ENCODE measurements around the gene SLC15A3.

SLC15A3 gene

GRCh38 chr11:60951904-60952741, at the start of gene SLC15A3:
Gene SLC15A3 (minus strand): TSS chr11:60952176. CDS start chr11:60951551, 625 bp downstream.
- Histone ChIP-seq H3K27ac (ENCODE audit: low read depth, low read length) (peak within 1 kb of the TSS; percentile 51), H3K4me1 (ENCODE audit: control insufficient read depth in 1 of 2, insufficient read depth in 2 of 2, low read length in 2 of 2) (peaks cover 0 to 12% of the 10 kb centered on the region in 2 donors), H3K9me3 (ENCODE audit: control insufficient read depth in 1 of 2, low read length in 2 of 2) (no peaks in the 10 kb centered on the region), H3K27me3 (ENCODE audit: control insufficient read depth in 1 of 2, insufficient read depth in 2 of 2, low read length in 2 of 2) (no peaks in the 10 kb centered on the region), H3K4me3 (ENCODE audit: low read depth in 1 of 2, low read length in 2 of 2) (peak within 1 kb of the TSS; percentile 61 to 81), H3K36me3 (ENCODE audit: control insufficient read depth in 1 of 2, insufficient read depth in 2 of 2, low read length in 2 of 2) (no peaks in the 10 kb centered on the region), H3K9ac (ENCODE audit: low read depth in 1 of 2, low read length in 2 of 2) (peak within 1 kb of the TSS; percentile 48 to 55)

- peaks cover 18 to 23% of the 10 kb centered on the region in 2 donors for H3K4me1 ChIP-seq (ENCODE audit: control insufficient read depth in 1 of 2, insufficient read depth in 2 of 2, low read length in 2 of 2)
- no peak overlapping the region for H3K4me3 ChIP-seq (ENCODE audit: low read depth in 1 of 2, low read length in 2 of 2)
- H3K9ac ChIP-seq (ENCODE audit: low read depth in 1 of 2, low read length in 2 of 2) = no peak overlapping the region
- no peak overlapping the region for H3K27ac ChIP-seq (ENCODE audit: low read depth, low read length)
- H3K27me3 ChIP-seq (ENCODE audit: control insufficient read depth in 1 of 2, insufficient read depth in 2 of 2, low read length in 2 of 2) = no peaks in the 10 kb centered on the region
- H3K36me3 ChIP-seq (ENCODE audit: control insufficient read depth in 1 of 2, insufficient read depth in 2 of 2, low read length in 2 of 2) = no peaks in the 10 kb centered on the region
- no peaks in the 10 kb centered on the region for H3K9me3 ChIP-seq (ENCODE audit: control insufficient read depth in 1 of 2, low read length in 2 of 2)
Measured at GRCh38 chr11:61000426-61000825, 48.5 kb upstream of the SLC15A3 start.

DNA sequence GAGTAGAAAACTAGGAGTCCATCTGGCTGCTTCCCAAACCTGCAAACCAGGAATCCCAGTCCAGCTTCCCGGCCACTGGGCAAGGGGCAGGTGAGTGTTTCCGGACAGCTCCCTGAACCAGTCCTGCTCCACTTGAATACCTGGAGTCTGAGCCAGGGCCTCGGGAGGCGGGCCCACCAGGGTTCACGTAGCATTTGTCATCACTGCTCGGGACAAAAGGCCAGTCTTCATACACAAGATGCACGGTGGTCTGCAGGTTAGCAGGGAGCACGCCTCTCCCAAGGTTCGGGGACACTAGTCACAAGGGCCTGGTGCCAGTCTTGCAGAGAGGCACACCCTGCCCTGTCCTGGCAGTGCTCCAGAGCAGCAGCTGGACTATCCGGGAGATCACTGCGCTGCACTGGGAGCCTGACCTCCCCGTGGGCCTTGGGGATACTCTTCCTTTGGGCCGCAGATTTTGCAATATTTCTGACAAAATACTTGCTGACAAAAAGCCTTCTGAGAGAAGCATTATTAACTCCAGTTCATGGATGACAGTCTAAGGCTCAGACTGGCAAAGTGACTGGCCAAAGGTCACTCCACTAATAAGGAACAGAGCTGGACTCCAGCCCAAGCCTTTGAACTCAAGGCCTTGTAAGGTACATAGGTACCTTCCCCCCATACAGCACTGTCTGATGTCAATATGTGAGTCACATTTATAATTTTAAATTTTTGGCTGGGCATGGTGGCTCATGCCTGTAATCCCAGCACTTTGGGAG, 44.6 kb upstream of the SLC15A3 start:
- Histone ChIP-seq H3K27me3 (ENCODE audit: control insufficient read depth in 1 of 2, insufficient read depth in 2 of 2, low read length in 2 of 2) (no peaks in the 10 kb centered on the region), H3K9me3 (ENCODE audit: control insufficient read depth in 1 of 2, low read length in 2 of 2) (no peaks in the 10 kb centered on the region), H3K9ac (ENCODE audit: low read depth in 1 of 2, low read length in 2 of 2) (no peak overlapping the region), H3K4me3 (ENCODE audit: low read depth in 1 of 2, low read length in 2 of 2) (peak overlapping the region in 1 of 2 donors; percentile 31), H3K4me1 (ENCODE audit: control insufficient read depth in 1 of 2, insufficient read depth in 2 of 2, low read length in 2 of 2) (peaks cover 22 to 26% of the 10 kb centered on the region in 2 donors), H3K27ac (ENCODE audit: low read depth, low read length) (no peak overlapping the region), H3K36me3 (ENCODE audit: control insufficient read depth in 1 of 2, insufficient read depth in 2 of 2, low read length in 2 of 2) (no peaks in the 10 kb centered on the region)

GRCh38 chr11:60995798-60996197, 43.8 kb upstream of the SLC15A3 start:
- Histone ChIP-seq H3K27ac (ENCODE audit: low read depth, low read length) (no peak overlapping the region), H3K27me3 (ENCODE audit: control insufficient read depth in 1 of 2, insufficient read depth in 2 of 2, low read length in 2 of 2) (no peaks in the 10 kb centered on the region)

GRCh38 chr11:60994541-60995080, 42.6 kb upstream of the SLC15A3 start:
- Histone ChIP-seq H3K9me3 (ENCODE audit: control insufficient read depth in 1 of 2, low read length in 2 of 2) (no peaks in the 10 kb centered on the region), H3K4me1 (ENCODE audit: control insufficient read depth in 1 of 2, insufficient read depth in 2 of 2, low read length in 2 of 2) (peaks cover 22 to 26% of the 10 kb centered on the region in 2 donors), H3K4me3 (ENCODE audit: low read depth in 1 of 2, low read length in 2 of 2) (no peak overlapping the region), H3K9ac (ENCODE audit: low read depth in 1 of 2, low read length in 2 of 2) (no peak overlapping the region), H3K36me3 (ENCODE audit: control insufficient read depth in 1 of 2, insufficient read depth in 2 of 2, low read length in 2 of 2) (no peaks in the 10 kb centered on the region), H3K27me3 (ENCODE audit: control insufficient read depth in 1 of 2, insufficient read depth in 2 of 2, low read length in 2 of 2) (no peaks in the 10 kb centered on the region), H3K27ac (ENCODE audit: low read depth, low read length) (no peak overlapping the region)

More at GRCh38 chr11:60995798-60996197, 43.8 kb upstream of the SLC15A3 start:
- no peak overlapping the region for H3K9ac ChIP-seq (ENCODE audit: low read depth in 1 of 2, low read length in 2 of 2)
- no peaks in the 10 kb centered on the region for H3K9me3 ChIP-seq (ENCODE audit: control insufficient read depth in 1 of 2, low read length in 2 of 2)
- H3K4me1 ChIP-seq (ENCODE audit: control insufficient read depth in 1 of 2, insufficient read depth in 2 of 2, low read length in 2 of 2) = peaks cover 22 to 26% of the 10 kb centered on the region in 2 donors
- H3K36me3 ChIP-seq (ENCODE audit: control insufficient read depth in 1 of 2, insufficient read depth in 2 of 2, low read length in 2 of 2) = no peaks in the 10 kb centered on the region
- H3K4me3 ChIP-seq (ENCODE audit: low read depth in 1 of 2, low read length in 2 of 2) = peak overlapping the region in 1 of 2 donors; percentile 1

DNA sequence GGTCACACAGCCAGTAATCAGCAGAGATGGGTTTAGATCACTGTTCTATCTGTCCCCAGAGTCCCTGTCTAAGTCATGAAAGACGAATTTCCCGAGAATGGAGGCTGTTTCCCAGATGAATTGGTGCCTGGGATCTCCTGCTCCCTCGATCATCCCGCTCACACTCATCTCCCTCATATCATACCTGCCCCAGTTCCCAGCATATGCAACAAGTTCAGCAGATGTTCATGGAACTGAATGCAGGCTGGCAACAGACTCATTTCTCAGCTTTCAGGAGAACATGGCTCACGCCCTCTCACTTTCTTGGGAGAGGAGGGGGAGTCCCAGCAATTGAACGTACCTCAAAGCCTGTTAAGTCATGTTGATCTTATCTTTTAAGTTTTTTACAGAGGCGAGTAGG, 41.6 kb upstream of the SLC15A3 start:
- Histone ChIP-seq H3K36me3 (ENCODE audit: control insufficient read depth in 1 of 2, insufficient read depth in 2 of 2, low read length in 2 of 2) (no peaks in the 10 kb centered on the region), H3K27me3 (ENCODE audit: control insufficient read depth in 1 of 2, insufficient read depth in 2 of 2, low read length in 2 of 2) (no peaks in the 10 kb centered on the region), H3K9ac (ENCODE audit: low read depth in 1 of 2, low read length in 2 of 2) (no peak overlapping the region), H3K4me1 (ENCODE audit: control insufficient read depth in 1 of 2, insufficient read depth in 2 of 2, low read length in 2 of 2) (peaks cover 22 to 26% of the 10 kb centered on the region in 2 donors), H3K27ac (ENCODE audit: low read depth, low read length) (no peak overlapping the region), H3K4me3 (ENCODE audit: low read depth in 1 of 2, low read length in 2 of 2) (no peak overlapping the region), H3K9me3 (ENCODE audit: control insufficient read depth in 1 of 2, low read length in 2 of 2) (no peaks in the 10 kb centered on the region)

- no peak overlapping the region for H3K4me3 ChIP-seq (ENCODE audit: low read depth in 1 of 2, low read length in 2 of 2)
- H3K4me1 ChIP-seq (ENCODE audit: control insufficient read depth in 1 of 2, insufficient read depth in 2 of 2, low read length in 2 of 2) = peaks cover 22 to 26% of the 10 kb centered on the region in 2 donors
- no peaks in the 10 kb centered on the region for H3K36me3 ChIP-seq (ENCODE audit: control insufficient read depth in 1 of 2, insufficient read depth in 2 of 2, low read length in 2 of 2)
- no peaks in the 10 kb centered on the region for H3K27me3 ChIP-seq (ENCODE audit: control insufficient read depth in 1 of 2, insufficient read depth in 2 of 2, low read length in 2 of 2)
- no peak overlapping the region for H3K27ac ChIP-seq (ENCODE audit: low read depth, low read length)
- H3K9me3 ChIP-seq (ENCODE audit: control insufficient read depth in 1 of 2, low read length in 2 of 2) = no peaks in the 10 kb centered on the region
- no peak overlapping the region for H3K9ac ChIP-seq (ENCODE audit: low read depth in 1 of 2, low read length in 2 of 2)
Measured at GRCh38 chr11:60992842-60993409, 41.0 kb upstream of the SLC15A3 start.

- H3K27ac ChIP-seq (ENCODE audit: low read depth, low read length) = no peak overlapping the region
- no peak overlapping the region for H3K4me3 ChIP-seq (ENCODE audit: low read depth in 1 of 2, low read length in 2 of 2)
- H3K36me3 ChIP-seq (ENCODE audit: control insufficient read depth in 1 of 2, insufficient read depth in 2 of 2, low read length in 2 of 2) = no peaks in the 10 kb centered on the region
- H3K9ac ChIP-seq (ENCODE audit: low read depth in 1 of 2, low read length in 2 of 2) = no peak overlapping the region
- H3K9me3 ChIP-seq (ENCODE audit: control insufficient read depth in 1 of 2, low read length in 2 of 2) = no peaks in the 10 kb centered on the region
- no peaks in the 10 kb centered on the region for H3K27me3 ChIP-seq (ENCODE audit: control insufficient read depth in 1 of 2, insufficient read depth in 2 of 2, low read length in 2 of 2)
- H3K4me1 ChIP-seq (ENCODE audit: control insufficient read depth in 1 of 2, insufficient read depth in 2 of 2, low read length in 2 of 2) = peaks cover 19 to 20% of the 10 kb centered on the region in 2 donors
Measured at GRCh38 chr11:60991457-60991856, 39.5 kb upstream of the SLC15A3 start.

DNA sequence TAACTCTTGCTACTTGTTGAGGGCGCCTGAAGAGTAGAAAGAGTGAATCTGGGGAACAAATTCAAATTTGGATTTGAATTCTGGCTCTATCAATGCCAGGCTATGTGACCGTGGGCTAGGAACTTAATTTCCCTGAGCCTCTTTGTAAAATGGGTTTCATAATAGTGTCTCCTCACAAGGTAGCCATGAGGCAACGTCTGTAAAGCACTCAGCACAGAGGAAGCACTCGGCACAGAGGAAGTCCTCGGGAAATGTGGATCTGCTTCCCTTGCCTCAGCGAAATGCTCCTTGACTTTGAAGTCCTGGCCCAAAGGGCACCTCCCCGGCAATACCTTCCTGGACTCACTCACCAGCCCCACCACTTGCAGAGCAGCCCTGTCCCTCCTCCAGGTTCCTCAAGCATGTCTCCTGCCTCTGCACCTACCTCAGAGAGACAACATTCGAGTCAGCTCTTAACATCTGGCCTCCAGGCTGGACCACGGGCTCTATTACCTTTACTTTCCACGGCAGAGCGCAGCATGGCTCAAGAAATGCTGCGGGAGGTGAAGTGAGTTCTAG, 37.2 kb upstream of the SLC15A3 start:
- Histone ChIP-seq H3K4me1 (ENCODE audit: control insufficient read depth in 1 of 2, insufficient read depth in 2 of 2, low read length in 2 of 2) (peaks cover 0 to 5% of the 10 kb centered on the region in 2 donors), H3K36me3 (ENCODE audit: control insufficient read depth in 1 of 2, insufficient read depth in 2 of 2, low read length in 2 of 2) (no peaks in the 10 kb centered on the region)

More for the DNA sequence above, 37.2 kb upstream of the SLC15A3 start:
- Histone ChIP-seq H3K27ac (ENCODE audit: low read depth, low read length) (no peak overlapping the region), H3K4me3 (ENCODE audit: low read depth in 1 of 2, low read length in 2 of 2) (no peak overlapping the region), H3K9me3 (ENCODE audit: control insufficient read depth in 1 of 2, low read length in 2 of 2) (no peaks in the 10 kb centered on the region), H3K27me3 (ENCODE audit: control insufficient read depth in 1 of 2, insufficient read depth in 2 of 2, low read length in 2 of 2) (no peaks in the 10 kb centered on the region), H3K9ac (ENCODE audit: low read depth in 1 of 2, low read length in 2 of 2) (no peak overlapping the region)
